ENCODE data around the gene BAG2.
A peak's percentile ranks its signal among the peaks of the same experiment; 100 is the strongest.

BAG2 gene

GRCh38 chr6:57224769-57225515 lies 52.8 kb downstream of the BAG2 start:
- Histone ChIP-seq H3K27me3 (replicated peaks; ENCODE audit: control insufficient read depth, insufficient read depth, low read length) (no peaks in the 10 kb centered on the region), H3K9me3 (ENCODE audit: control insufficient read depth, low read length) (no peaks in the 10 kb centered on the region), H3K9ac (ENCODE audit: low read length) (no peak overlapping the region), H3K4me1 (ENCODE audit: control insufficient read depth, insufficient read depth, low read length) (peaks cover 15% of the 10 kb centered on the region), H3K36me3 (ENCODE audit: control insufficient read depth, insufficient read depth, low read length, severe bottlenecking) (no peaks in the 10 kb centered on the region), H3K4me3 (ENCODE audit: low read length) (no peak overlapping the region)
- peak; percentile 62 for DNase-seq (ENCODE audit: low read depth)

GRCh38 chr6:57226221-57226620 lies 54.1 kb downstream of the BAG2 start:
- Histone ChIP-seq H3K9ac (ENCODE audit: low read length) (no peak overlapping the region), H3K4me1 (ENCODE audit: control insufficient read depth, insufficient read depth, low read length) (peaks cover 15% of the 10 kb centered on the region), H3K4me3 (ENCODE audit: low read length) (no peak overlapping the region), H3K9me3 (ENCODE audit: control insufficient read depth, low read length) (no peaks in the 10 kb centered on the region), H3K36me3 (ENCODE audit: control insufficient read depth, insufficient read depth, low read length, severe bottlenecking) (no peaks in the 10 kb centered on the region), H3K27me3 (replicated peaks; ENCODE audit: control insufficient read depth, insufficient read depth, low read length) (no peaks in the 10 kb centered on the region)
- no peak for DNase-seq (ENCODE audit: low read depth)

Measured in adipocyte (in vitro differentiated cells).